MM.1S (cell line): Measurements from ENCODE around the gene LAD1.

ENCODE experiments used
- DNase-seq: peaks from one replicate; pipeline ENCODE4 v3.0.0-alpha.2; 2015
- H2AFZ ChIP-seq: fragments of 300-600 bp; sonication (generic); 2 replicates; pipeline ENCODE4 v1.6.0; 2016; ENCODE audit warnings: antibody characterized with exemption, low read length
- H3F3A ChIP-seq: fragments of 300-600 bp; sonication (generic); 2 replicates; pipeline ENCODE4 v1.6.1; 2016; ENCODE audit warnings: mild to moderate bottlenecking, antibody characterized with exemption, low read length, moderate library complexity, mixed read lengths; ENCODE audit not compliant: insufficient read depth
- H3K27ac ChIP-seq: fragments of 300-600 bp; sonication (generic); 2 replicates; pipeline ENCODE4 v1.5.1; 2016; ENCODE audit warnings: mild to moderate bottlenecking, low read length
- H3K27me3 ChIP-seq: fragments of 300-600 bp; sonication (generic); replicated peaks from 2 replicates; pipeline ENCODE4 v1.6.0; 2016; ENCODE audit warnings: low read length; ENCODE audit not compliant: insufficient read depth
- H3K36me3 ChIP-seq: fragments of 300-600 bp; sonication (generic); replicated peaks from 2 replicates; pipeline ENCODE4 v1.6.1; 2016; ENCODE audit warnings: mild to moderate bottlenecking, low read length, mixed read lengths; ENCODE audit not compliant: insufficient read depth
- H3K4me1 ChIP-seq: fragments of 300-600 bp; sonication (generic); 2 replicates; pipeline ENCODE4 v1.6.1; 2016; ENCODE audit warnings: low read length, mixed read lengths
- H3K4me2 ChIP-seq: fragments of 300-600 bp; sonication (generic); 2 replicates; pipeline ENCODE4 v1.6.0; 2016; ENCODE audit warnings: low read depth, low read length
- H3K4me3 ChIP-seq: fragments of 300-600 bp; sonication (generic); 2 replicates; pipeline ENCODE4 v1.5.1; 2016; ENCODE audit warnings: low read length, mixed read lengths
- H3K79me2 ChIP-seq: fragments of 300-600 bp; sonication (generic); 2 replicates; pipeline ENCODE4 v1.6.1; 2016; ENCODE audit warnings: mixed run types, low read length, mixed read lengths
- H3K9ac ChIP-seq: fragments of 300-600 bp; sonication (generic); 2 replicates; pipeline ENCODE4 v1.6.1; 2016; ENCODE audit warnings: low read length, mixed read lengths
- H3K9me2 ChIP-seq: fragments of 300-600 bp; sonication (generic); replicated peaks from 2 replicates; pipeline ENCODE4 v1.6.1; 2016; ENCODE audit warnings: mild to moderate bottlenecking, low read length, mixed read lengths; ENCODE audit not compliant: insufficient read depth
- H3K9me3 ChIP-seq: fragments of 300-600 bp; sonication (generic); replicated peaks from 2 replicates; pipeline ENCODE4 v1.6.1; 2016; ENCODE audit warnings: mild to moderate bottlenecking, low read length, mixed read lengths; ENCODE audit not compliant: insufficient read depth
- H4K20me1 ChIP-seq: fragments of 300-600 bp; sonication (generic); 2 replicates; pipeline ENCODE4 v1.6.1; 2016; ENCODE audit warnings: mild to moderate bottlenecking, low read length, moderate library complexity, mixed read lengths; ENCODE audit not compliant: insufficient read depth
- CTCF ChIP-seq: fragments of 300-600 bp; sonication (generic); IDR thresholded peaks from 2 replicates; pipeline ENCODE4 v1.5.1; 2016; ENCODE audit warnings: antibody characterized with exemption, low read length, mixed read lengths
- EZH2 ChIP-seq: fragments of 300-600 bp; sonication (generic); optimal IDR thresholded peaks from 2 replicates; pipeline ENCODE3; 2017; ENCODE audit warnings: low read depth, mild to moderate bottlenecking, antibody characterized with exemption, low read length, mixed read lengths
- EZH2phosphoT487 ChIP-seq: fragments of 300-600 bp; sonication (generic); IDR thresholded peaks from 2 replicates; pipeline ENCODE4 v1.6.1; 2018; ENCODE audit warnings: antibody characterized with exemption, low read length

LAD1 gene

GRCh38 chr1:201336711-201337450 lies 62.2 kb downstream of the LAD1 start:
- H3K4me3 ChIP-seq: no peak overlapping the region
- H3K79me2 ChIP-seq: no peaks in the 10 kb centered on the region
- H3K27ac ChIP-seq: no peak overlapping the region
- no peaks in the 10 kb centered on the region for H3K27me3 ChIP-seq
- H4K20me1 ChIP-seq: no peaks in the 10 kb centered on the region
- H3K9me2 ChIP-seq: no peaks in the 10 kb centered on the region
- no peak overlapping the region for H3K4me2 ChIP-seq
- H3F3A ChIP-seq: no peaks in the 10 kb centered on the region
- H2AFZ ChIP-seq: no peak overlapping the region
- no peak overlapping the region for H3K9ac ChIP-seq
- H3K36me3 ChIP-seq: no peaks in the 10 kb centered on the region
- no peaks in the 10 kb centered on the region for H3K4me1 ChIP-seq
- H3K9me3 ChIP-seq: no peaks in the 10 kb centered on the region
- TF ChIP-seq CTCF: no peak
- no peak for TF ChIP-seq EZH2phosphoT487
- TF ChIP-seq EZH2: no peak
- DNase-seq: no peak

GRCh38 chr1:201335901-201336300 lies 63.2 kb downstream of the LAD1 start:
- H3K79me2 ChIP-seq: no peaks in the 10 kb centered on the region
- no peak for TF ChIP-seq EZH2
- TF ChIP-seq EZH2phosphoT487: no peak
- TF ChIP-seq CTCF: no peak
- H3K27me3 ChIP-seq: no peaks in the 10 kb centered on the region
- no peak overlapping the region for H3K4me2 ChIP-seq
- no peaks in the 10 kb centered on the region for H3K9me2 ChIP-seq
- no peak for DNase-seq
- H3K4me1 ChIP-seq: no peaks in the 10 kb centered on the region
- H3K27ac ChIP-seq: no peak overlapping the region
- H4K20me1 ChIP-seq: no peaks in the 10 kb centered on the region
- H3K36me3 ChIP-seq: no peaks in the 10 kb centered on the region
- H3K9ac ChIP-seq: no peak overlapping the region
- no peak overlapping the region for H2AFZ ChIP-seq
- no peaks in the 10 kb centered on the region for H3K9me3 ChIP-seq
- no peaks in the 10 kb centered on the region for H3F3A ChIP-seq
- no peak overlapping the region for H3K4me3 ChIP-seq

- H3K9ac ChIP-seq: no peak overlapping the region
- no peak for DNase-seq
- no peak for TF ChIP-seq EZH2
- no peak for TF ChIP-seq EZH2phosphoT487
- no peak for TF ChIP-seq CTCF
These were observed 63.8 kb downstream of the LAD1 start for GRCh38 chr1:201335174-201335870.

More at GRCh38 chr1:201335174-201335870, 63.8 kb downstream of the LAD1 start:
- Histone ChIP-seq H3K4me3 (no peak overlapping the region), H3F3A (no peaks in the 10 kb centered on the region), H3K27me3 (no peaks in the 10 kb centered on the region), H2AFZ (no peak overlapping the region), H4K20me1 (no peaks in the 10 kb centered on the region), H3K9me2 (no peaks in the 10 kb centered on the region), H3K79me2 (no peaks in the 10 kb centered on the region), H3K4me2 (no peak overlapping the region), H3K36me3 (no peaks in the 10 kb centered on the region), H3K27ac (no peak overlapping the region), H3K4me1 (no peaks in the 10 kb centered on the region), H3K9me3 (no peaks in the 10 kb centered on the region)
